HepG2 (cell line): ENCODE measurements around the gene ATAD3C. TPM values are rescaled to one million over a fixed set of nuclear protein-coding genes. Genes with fewer than 3 reads are reported as not detected.

ENCODE experiments used
- BRD4 ChIP-seq: sonication (generic); formaldehyde crosslinking; IDR thresholded peaks from 2 replicates; pipeline ENCODE4 v1.4.0; 2020; ENCODE audit warnings: missing genetic modification reagents
- EHMT2 ChIP-seq: fragments of 200-600 bp; sonication (generic); IDR thresholded peaks from 2 replicates; pipeline ENCODE4 v1.7.0; 2017; ENCODE audit warnings: antibody characterized with exemption, low read depth, low read length, borderline replicate concordance
- ETS1 ChIP-seq: sonication (generic); formaldehyde crosslinking; IDR thresholded peaks from 2 replicates; pipeline ENCODE4 v1.4.0; 2020; ENCODE audit warnings: missing genetic modification reagents
- HMG20B ChIP-seq: conservative IDR thresholded peaks from 2 replicates; pipeline ENCODE4 v1.6.1; 2016; ENCODE audit warnings: missing genetic modification reagents, missing compliant biosample characterization
- IKZF4 ChIP-seq: sonication (generic); formaldehyde crosslinking; IDR thresholded peaks from 2 replicates; pipeline ENCODE4 v1.5.1; 2020; ENCODE audit warnings: borderline replicate concordance, mild to moderate bottlenecking, low read depth, missing genetic modification reagents; ENCODE audit errors: not compliant biosample characterization
- KDM6A ChIP-seq: IDR thresholded peaks from 2 replicates; pipeline ENCODE4 v1.6.1; 2016; ENCODE audit warnings: low read depth
- NFIC ChIP-seq: IDR thresholded peaks from 2 replicates; pipeline ENCODE4 v1.6.1; 2012; ENCODE audit warnings: mild to moderate bottlenecking, low read length, inconsistent platforms
- RARA ChIP-seq: IDR thresholded peaks from 2 replicates; pipeline ENCODE4 v1.6.1; 2016; ENCODE audit warnings: missing genetic modification reagents, missing compliant biosample characterization
- RBFOX2 ChIP-seq: fragments of 200-400 bp; formaldehyde crosslinking; IDR thresholded peaks from 2 replicates; pipeline ENCODE4 v1.6.1; 2017; ENCODE audit warnings: low read depth, mild to moderate bottlenecking, low read length
- SIX4 ChIP-seq: sonication (generic); formaldehyde crosslinking; IDR thresholded peaks from 2 replicates; pipeline ENCODE4 v1.4.0; 2020; ENCODE audit warnings: missing genetic modification reagents
- TRAFD1 ChIP-seq: sonication (generic); formaldehyde crosslinking; IDR thresholded peaks from 2 replicates; pipeline ENCODE4 v1.5.1; 2020; ENCODE audit warnings: missing genetic modification reagents, mild to moderate bottlenecking, borderline replicate concordance
- WIZ ChIP-seq: sonication (generic); formaldehyde crosslinking; IDR thresholded peaks from 2 replicates; pipeline ENCODE4 v1.5.1; 2020; ENCODE audit warnings: mild to moderate bottlenecking, missing genetic modification reagents
- ZBTB34 ChIP-seq: sonication (generic); formaldehyde crosslinking; IDR thresholded peaks from 2 replicates; pipeline ENCODE4 v1.8.0; 2022; ENCODE audit warnings: mild to moderate bottlenecking, missing genetic modification reagents
- ZFP41 ChIP-seq: sonication (generic); formaldehyde crosslinking; IDR thresholded peaks from 2 replicates; pipeline ENCODE4 v1.4.0; 2020; ENCODE audit warnings: mild to moderate bottlenecking, missing genetic modification reagents, borderline replicate concordance
- ZNF20 ChIP-seq: sonication (generic); formaldehyde crosslinking; IDR thresholded peaks from 2 replicates; pipeline ENCODE4 v1.4.0; 2020; ENCODE audit warnings: mild to moderate bottlenecking, moderate library complexity, missing genetic modification reagents
- ZNF234 ChIP-seq: sonication (generic); formaldehyde crosslinking; conservative IDR thresholded peaks from 2 replicates; pipeline ENCODE4 v1.5.1; 2020; ENCODE audit warnings: mild to moderate bottlenecking, missing genetic modification reagents
- ZNF44 ChIP-seq: sonication (generic); formaldehyde crosslinking; IDR thresholded peaks from 2 replicates; pipeline ENCODE4 v1.5.1; 2020; ENCODE audit warnings: mild to moderate bottlenecking, missing genetic modification reagents
- ZNF547 ChIP-seq: sonication (generic); formaldehyde crosslinking; IDR thresholded peaks from 2 replicates; pipeline ENCODE4 v1.5.1; 2020; ENCODE audit warnings: mild to moderate bottlenecking, missing genetic modification reagents
- ZNF678 ChIP-seq: sonication (generic); formaldehyde crosslinking; IDR thresholded peaks from 2 replicates; pipeline ENCODE4 v1.4.0; 2020; ENCODE audit warnings: mild to moderate bottlenecking, missing genetic modification reagents
- ZNF687 ChIP-seq: sonication (generic); formaldehyde crosslinking; IDR thresholded peaks from 2 replicates; pipeline ENCODE4 v1.5.1; 2020; ENCODE audit warnings: mild to moderate bottlenecking, missing genetic modification reagents, moderate library complexity
- ZNF713 ChIP-seq: sonication (generic); formaldehyde crosslinking; IDR thresholded peaks from 2 replicates; pipeline ENCODE4 v1.4.0; 2020; ENCODE audit warnings: mild to moderate bottlenecking, missing genetic modification reagents
- polyA plus RNA-seq, 8 experiments: library from polyadenylated mRNA; depleted of rRNA in 3 of 8; stranded (reverse) in 7 of 8; unstranded in 1 of 8; fragments of >200 nt; fragmentation: Illumina TruSeq in 4 of 8; extraction: Trizol in 4 of 8; gene quantifications; 2 replicates each; pipeline versions ENCODE4 v1.2.1 to v1.2.3, GENCODE V29; 2011 to 2016; ENCODE audit warnings: low read depth in 4 of 8, missing spikeins in 1 of 8, mixed read lengths in 1 of 8; ENCODE audit not compliant: insufficient read depth in 1 of 8
- total RNA-seq, 5 experiments: library from RNA; depleted of rRNA; stranded (reverse); fragments of >200 nt; fragmentation: Illumina TruSeq; extraction: Trizol; gene quantifications; 2 replicates each; pipeline ENCODE4 v1.2.3, GENCODE V29; 2016; ENCODE audit warnings: low read depth in 1 of 5
- TF ChIP-seq, protein P1 (sequence below): sonication (generic); formaldehyde crosslinking; IDR thresholded peaks from 2 replicates; pipeline ENCODE4 v1.5.1; 2020; ENCODE audit warnings: mild to moderate bottlenecking, moderate library complexity, missing genetic modification reagents

ATAD3C gene
- total and polyA plus RNA-seq, 2 of the 13 experiments (the other 11 are each of a cell fraction or from before 2014, with no cell fraction given), result 2.4 to 3.2 TPM

GRCh38 chr1:1419363-1419812, 30.1 kb upstream of the ATAD3C start (continued):
- TF ChIP-seq, protein P1, sequence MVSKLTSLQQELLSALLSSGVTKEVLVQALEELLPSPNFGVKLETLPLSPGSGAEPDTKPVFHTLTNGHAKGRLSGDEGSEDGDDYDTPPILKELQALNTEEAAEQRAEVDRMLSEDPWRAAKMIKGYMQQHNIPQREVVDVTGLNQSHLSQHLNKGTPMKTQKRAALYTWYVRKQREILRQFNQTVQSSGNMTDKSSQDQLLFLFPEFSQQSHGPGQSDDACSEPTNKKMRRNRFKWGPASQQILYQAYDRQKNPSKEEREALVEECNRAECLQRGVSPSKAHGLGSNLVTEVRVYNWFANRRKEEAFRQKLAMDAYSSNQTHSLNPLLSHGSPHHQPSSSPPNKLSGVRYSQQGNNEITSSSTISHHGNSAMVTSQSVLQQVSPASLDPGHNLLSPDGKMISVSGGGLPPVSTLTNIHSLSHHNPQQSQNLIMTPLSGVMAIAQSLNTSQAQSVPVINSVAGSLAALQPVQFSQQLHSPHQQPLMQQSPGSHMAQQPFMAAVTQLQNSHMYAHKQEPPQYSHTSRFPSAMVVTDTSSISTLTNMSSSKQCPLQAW (CRISPR knock-in tag), result no peak
- TF ChIP-seq BRD4 (CRISPR knock-in tag) (no peak), IKZF4 (no peak), ZNF234 (CRISPR knock-in tag) (no peak), ZBTB34 (CRISPR knock-in tag) (no peak), ZNF20 (CRISPR knock-in tag) (no peak), NFIC (no peak), ZNF687 (CRISPR knock-in tag) (peak; percentile 60), ZFP41 (CRISPR knock-in tag) (no peak), ZNF678 (CRISPR knock-in tag) (no peak), KDM6A (CRISPR knock-in tag) (no peak), RBFOX2 (0 out of 2 replicates have a peak, but pooled peaks have one; percentile 14), EHMT2 (no peak), ZNF547 (CRISPR knock-in tag) (0 out of 2 replicates have a peak, but pooled peaks have one; percentile 28), WIZ (CRISPR knock-in tag) (no peak), SIX4 (CRISPR knock-in tag) (no peak), ZNF713 (no peak), ETS1 (no peak), ZNF44 (no peak), RARA (CRISPR knock-in tag) (no peak), TRAFD1 (no peak), HMG20B (CRISPR knock-in tag) (no peak)
